GM19043 (cell line): Measurements from ENCODE around the gene CTBP1.

Experiments used
- ATAC-seq: cut with Tn5 transposase; IDR thresholded peaks from one replicate; pipeline ENCODE4 v1.9.1; 2021; ENCODE audit warnings: low read depth; ENCODE audit not compliant: unreplicated experiment

The CTBP1 gene

DNA sequence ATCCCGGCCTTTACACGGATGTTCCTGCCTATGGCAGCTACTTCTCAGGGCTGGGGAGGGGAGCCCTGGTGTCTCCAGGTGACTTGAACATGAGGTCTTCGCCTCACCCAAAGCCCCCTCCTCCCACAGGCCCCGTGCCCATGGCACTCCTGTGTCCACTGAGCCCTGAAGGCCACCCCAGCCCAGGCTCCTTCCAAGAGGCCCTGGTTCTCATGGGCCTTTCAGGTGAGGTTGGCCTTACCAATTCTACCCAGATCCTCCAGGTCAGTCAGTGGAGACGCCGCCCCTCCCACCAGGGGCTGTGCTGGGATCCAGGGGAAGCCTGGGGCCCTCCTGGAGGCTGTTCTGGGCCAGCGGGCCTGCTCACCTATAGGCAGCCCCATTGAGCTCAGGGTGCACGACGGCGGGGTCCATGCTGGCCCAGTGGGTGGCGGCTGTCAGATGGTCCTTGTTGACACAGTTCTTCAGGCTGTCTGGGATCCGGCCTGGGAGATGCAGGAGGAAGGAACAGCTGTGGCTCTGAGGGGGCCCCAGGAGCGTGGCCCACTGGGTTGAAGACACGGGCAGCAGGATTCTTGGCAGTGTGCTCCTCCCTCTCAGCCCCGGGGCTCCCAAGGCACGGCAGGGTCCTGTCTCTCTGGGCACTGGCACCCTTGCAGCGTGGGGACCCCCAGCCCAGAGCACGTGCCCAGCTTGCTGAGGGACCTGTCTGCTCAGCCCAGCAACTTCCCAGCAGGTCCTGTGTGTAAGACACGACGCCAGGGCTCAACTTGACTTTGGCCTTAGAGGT is 36.2 kb downstream of the CTBP1 start:
- ATAC-seq, result no peak

DNA sequence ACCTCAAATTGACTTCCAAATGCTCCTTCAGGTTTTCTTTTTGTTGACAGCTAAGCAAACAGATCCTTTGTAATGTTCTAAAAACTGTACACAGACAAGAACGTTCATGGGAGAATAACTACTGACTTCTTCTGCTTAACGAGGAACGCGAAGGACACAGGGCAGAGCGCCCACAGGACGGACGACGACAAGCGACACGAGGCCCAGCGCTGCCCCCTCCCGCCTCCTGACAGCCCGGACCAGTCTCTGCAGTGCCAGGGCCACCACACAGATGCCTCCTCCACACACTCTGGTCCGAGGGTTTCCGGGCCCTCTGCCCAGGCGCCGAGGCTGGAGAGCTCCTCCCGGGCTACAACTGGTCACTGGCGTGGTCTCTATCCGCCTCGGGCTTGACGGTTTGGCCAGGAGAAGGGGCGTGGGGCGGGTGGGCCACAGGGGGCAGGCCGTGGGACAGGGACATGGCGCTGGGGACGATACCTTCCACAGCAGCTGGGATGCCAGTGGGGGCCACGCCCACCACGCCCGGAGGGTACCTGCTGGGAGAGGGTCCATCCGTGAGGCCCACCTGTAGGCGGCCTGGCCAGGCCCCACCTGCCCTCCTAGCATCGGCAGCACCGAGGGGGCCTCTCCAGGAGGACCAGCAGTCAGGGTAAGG is 36.9 kb downstream of the CTBP1 start:
- no peak for ATAC-seq

DNA sequence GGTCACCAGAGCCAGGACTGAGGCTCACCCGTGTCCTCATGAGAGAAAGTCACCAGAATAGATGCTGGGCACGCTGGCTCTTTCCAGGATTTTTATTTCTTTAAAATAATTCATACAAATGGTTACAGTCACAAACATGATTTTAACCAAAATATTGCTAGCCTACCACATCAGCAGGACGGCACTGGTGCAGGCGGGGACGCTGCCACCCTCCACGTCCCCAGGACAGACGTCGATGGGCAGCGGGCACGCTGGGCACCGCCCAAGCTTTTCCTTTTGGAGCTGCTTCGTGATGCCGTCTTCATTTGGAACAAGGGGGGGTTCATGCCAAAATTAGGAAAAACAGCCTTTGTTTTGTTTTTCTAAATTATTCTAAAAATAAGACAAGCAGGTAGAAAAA is 37.6 kb downstream of the CTBP1 start:
- ATAC-seq, result no peak

DNA sequence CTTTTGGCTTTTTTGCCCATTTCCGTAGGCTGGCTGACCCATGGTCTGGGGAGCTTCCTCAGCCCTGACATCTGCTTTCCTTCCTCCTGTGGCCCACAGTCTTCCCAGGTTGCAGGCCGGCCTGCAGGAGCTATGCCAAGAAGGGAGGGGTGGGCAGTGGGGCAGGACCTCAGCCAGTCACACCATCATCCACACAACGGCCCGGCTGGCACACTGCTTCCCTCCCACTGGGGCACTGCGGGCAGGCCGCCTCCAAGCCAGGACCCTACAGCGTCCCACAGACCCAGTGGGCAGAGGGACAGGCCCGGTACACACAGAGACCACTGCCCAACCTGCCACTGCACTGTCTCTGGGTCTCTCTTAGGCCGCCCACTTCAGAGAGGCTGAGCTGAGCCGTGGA is 38.0 kb downstream of the CTBP1 start:
- no peak for ATAC-seq

DNA sequence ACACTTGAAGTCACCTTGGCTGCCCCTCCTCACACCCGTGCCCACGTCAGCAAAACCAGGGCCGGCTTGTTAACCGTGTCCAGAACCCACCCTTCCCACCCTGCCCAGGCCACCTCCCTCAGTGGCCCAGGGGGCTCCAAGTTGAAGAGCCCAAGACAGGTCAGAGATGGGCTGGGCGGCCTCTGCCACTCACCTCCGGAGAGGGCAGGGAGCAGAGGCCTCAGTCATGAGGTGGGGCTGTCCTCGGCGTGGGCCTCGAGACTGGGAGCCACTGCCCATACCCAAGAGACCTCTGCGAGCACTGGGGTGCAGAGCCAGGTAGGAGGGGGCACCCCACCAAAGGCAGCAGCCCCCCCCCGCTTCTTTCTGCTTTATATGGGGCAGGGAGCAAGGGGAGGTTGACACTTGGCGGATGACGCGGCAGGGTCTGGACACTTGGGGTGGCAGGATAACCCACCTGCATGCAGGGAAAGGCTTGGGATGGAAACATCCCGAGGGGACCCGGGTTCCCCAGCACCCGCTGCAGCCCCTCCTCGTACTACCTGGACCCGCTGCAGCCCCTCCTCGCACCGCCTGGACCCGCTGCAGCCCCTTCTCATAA is 38.6 kb downstream of the CTBP1 start:
- ATAC-seq, result no peak

DNA sequence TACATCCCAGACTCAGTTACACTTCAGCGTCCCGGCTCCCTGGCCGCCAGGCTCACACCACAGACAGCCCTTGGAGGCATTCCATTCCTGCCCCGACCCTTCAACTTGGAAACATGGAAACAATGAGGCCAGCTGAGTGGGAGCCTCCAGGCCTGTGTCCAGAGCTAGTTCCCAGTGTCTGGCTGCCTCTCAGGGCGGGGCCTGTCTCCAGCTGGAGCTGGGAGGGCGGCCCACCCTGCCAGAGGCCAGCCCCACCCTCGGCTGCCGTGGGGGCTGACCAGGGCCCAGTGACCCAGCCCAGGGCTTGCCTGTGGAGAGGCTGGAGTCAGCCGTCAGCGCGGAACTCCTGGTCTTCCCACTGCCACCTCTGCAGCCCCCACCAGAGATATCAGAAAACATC is 39.1 kb downstream of the CTBP1 start:
- no peak for ATAC-seq

DNA sequence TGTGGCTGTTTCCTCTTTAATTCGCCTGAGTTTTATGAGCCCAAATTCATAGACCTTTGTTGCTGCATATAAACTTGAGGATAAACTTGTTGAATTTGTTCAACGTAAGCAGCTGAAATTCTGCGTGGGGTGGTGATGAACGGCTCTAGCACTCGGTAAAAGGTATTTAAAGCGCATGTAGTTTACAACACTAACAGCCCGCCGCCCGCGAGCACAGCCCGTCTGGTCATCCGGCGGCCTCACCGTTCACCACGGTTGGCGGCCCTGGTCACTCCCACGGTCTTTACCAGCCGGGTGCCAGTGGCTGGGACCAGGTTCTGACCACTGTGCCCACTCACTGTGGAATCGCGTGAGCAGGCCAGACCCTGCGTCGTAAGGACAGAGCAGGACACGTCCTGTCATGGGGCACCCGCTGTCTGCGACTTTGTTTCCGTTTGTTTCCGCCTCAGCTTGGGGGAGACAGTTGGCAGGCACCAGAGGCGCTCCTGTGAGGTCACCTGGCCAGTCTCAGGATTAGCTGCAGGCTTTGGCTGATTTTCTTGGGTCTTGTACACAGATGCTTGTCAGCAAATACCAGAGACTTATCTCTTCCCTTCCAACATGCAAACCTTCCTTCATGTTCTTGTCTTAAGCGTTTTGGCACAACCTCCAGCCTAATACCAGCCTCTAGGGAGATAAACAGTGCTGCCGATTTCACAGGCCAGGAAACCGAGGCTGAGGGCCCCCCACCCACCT is 39.8 kb downstream of the CTBP1 start:
- no peak for ATAC-seq

DNA sequence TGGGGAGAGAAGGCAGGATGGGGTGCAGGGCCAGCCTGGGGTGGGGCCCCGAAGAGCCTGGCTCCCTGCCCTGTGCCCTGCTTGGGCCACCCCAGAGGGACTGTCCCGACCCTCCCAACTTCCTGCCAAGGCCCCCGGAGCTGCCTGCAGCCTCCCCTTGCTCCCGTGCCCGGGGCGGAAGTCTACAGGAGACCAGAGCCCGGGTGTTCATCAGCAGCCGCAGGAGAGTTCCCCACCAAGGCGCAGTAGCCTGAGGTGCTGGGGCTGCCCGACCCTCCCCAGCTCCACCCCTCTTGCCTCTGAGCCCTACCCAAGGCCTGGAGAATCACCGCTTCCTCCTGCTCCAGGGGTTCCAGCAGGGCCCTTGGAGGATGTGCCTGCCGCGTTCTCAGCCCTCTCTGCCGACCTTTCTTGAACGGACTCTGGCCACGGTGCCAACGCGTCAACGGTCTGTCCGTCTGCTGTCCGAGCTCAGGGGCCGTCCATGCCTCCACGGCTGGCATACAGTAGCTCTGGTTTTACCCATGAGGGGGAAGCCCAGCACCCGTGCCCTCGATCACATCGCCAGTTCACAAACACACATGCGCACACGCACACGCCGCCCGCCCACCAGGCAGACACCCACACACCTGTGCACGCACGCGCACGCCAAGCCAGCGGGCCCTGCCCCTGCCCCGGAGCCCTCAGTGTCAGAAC is 40.5 kb downstream of the CTBP1 start:
- ATAC-seq, result no peak

DNA sequence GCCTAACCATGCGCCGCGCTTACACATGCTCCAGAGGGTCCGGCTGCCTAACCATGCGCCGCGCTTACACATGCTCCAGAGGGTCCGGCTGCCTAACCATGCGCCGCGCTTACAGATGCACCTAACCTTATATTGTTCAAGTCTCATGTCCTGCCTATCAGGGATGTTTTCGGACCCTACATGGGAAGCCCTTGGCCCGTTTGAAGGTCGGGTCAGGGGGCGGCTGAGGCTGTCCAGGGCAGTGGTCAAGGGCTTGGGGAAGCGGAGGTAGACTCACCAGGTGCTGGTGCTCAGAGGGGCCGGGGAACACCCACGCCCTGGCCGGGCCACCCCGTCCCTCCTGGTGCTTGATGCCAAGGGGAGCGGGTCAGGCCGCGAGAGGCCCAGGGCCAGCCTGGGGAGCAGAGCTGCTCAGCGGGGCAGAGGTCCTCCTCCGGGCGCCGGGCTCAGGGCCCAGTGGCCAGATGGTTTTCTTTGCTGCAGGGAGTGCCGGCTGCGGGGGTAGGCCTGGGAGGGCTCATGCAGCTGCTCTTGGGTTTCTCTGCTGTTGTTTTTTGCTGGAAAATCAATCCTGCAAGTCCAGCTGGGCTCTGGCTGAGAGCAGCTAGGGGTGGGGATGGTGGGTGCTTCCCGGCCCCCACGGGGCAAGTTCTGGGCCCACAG is 41.2 kb downstream of the CTBP1 start:
- ATAC-seq, result no peak

DNA sequence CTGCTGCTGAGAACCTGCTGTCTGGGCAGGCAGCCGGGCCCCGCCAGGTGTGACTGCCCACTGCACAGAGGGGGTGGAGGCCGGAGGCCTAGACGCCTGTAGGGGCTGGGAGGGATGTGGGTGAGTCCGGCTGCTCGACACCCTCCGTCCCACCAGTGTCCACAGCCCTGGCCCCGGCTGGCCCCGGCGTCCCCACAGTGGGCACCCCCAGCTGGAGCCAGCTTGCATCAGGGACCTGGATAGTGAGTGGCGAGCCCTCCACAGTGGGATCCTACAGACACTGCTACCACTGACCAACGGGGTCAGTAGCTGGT is 41.8 kb downstream of the CTBP1 start:
- no peak for ATAC-seq

DNA sequence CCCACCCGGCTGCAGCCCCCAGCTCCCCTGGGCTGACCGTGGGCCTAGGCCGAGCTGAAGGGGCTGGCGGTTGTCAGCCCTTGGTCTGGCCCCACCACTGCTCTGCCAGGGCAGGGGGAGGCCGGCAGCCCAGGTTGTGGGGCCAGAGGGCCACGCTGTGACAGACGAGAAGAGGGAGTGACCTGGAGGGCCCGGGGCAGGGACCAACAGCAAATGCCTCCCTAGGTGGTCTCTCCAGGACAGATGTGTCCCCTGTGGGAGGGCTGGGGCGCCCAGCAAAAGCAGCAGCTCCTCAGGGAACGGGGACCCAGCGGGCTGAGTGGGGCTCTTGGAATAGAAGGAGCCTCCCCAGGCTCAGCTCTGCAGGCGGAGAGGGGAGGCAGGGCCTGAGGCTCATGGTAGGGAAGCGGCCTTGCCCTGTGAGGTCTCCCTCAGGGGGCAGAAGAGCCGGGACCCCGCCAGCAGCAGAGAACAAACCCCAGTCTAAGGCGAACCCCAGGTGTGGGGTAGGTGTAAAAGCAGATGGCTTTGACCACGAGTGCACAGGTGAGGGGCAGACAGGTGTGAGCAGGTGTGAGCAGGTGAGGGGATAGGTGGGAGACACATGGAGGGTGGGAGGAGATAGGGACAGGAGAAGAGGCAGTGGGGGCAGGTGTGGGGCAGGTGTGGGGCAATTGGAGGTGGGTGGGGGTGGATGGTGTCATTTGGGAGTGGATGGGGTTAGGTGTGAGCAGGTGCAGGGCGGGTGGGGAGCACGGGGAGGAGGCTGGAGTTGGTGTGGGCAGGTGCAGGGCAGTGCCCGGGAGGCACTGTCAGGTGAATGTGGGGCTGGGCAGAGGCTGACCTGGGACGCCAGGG is 42.4 kb downstream of the CTBP1 start:
- ATAC-seq, result no peak

DNA sequence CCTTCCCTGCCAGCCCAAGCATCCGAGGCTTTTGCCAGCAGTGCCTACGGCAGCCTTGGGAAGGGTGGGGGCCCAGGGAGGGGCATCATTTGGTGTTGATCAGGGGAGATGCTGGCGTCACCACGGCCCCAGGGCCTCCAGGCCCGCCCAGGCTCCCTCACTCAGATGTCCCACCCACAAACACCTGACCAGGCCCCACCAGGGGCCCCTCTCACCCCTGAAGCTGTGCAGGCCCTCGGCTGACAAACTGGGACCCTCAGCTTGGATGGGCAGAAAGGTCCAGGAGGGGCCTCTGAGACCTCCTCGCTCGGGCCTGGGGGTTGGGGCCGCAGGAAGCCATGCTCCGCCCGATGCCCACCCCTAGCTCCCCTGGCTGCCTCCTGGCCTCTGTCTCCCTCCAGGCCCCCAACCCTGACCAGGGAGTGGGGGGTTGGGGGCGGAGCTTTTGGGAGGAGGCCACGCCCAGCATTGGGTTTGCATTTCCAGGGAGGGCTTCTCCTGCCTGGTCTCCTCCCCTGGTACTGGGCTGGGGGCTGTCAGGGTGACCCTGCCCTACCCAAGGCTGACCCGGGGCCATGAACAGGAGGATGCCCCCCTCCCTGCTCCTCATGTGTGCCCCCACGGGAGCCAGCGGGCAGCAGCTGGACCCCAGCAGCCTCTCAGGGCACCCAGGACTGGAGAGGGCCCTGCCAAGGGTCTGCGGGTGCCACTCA is 43.2 kb downstream of the CTBP1 start:
- no peak for ATAC-seq

DNA sequence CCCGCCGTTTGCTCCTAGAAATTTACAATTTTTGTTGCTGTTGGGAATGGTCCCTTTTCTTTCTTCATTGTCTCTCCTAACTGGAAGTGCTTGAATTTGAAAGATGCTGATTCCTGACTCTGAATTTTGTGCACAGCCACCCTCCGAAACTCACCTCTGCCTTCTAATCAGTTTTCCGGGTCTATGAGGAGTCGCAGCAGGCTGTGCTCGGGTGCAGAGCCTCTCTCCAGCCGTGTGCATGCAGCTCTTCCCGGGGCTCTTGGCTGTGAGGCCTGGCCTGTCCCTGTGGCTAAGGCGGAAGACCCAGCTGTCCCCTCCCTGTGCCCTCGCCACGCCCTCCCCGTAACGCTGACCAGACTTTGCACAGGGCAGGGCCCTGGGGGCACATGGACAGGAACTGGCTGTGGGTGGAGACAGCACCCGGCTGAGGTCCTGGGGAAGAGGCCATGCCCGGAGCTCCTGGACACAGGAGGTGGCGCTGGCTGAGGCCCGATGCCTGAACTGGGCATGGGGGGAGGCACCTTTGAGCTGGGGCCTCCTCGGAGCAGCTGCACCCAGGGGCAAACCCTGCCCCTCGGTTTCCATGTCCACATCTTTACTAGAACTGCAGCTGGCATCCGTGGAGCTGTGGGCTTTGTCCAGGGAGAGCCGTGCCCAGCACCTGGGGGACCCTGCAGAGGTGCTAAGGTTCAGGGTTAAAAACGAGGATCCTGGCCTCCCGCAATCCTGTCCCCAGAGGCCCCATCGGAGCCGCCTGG is 43.9 kb downstream of the CTBP1 start:
- ATAC-seq, result no peak

DNA sequence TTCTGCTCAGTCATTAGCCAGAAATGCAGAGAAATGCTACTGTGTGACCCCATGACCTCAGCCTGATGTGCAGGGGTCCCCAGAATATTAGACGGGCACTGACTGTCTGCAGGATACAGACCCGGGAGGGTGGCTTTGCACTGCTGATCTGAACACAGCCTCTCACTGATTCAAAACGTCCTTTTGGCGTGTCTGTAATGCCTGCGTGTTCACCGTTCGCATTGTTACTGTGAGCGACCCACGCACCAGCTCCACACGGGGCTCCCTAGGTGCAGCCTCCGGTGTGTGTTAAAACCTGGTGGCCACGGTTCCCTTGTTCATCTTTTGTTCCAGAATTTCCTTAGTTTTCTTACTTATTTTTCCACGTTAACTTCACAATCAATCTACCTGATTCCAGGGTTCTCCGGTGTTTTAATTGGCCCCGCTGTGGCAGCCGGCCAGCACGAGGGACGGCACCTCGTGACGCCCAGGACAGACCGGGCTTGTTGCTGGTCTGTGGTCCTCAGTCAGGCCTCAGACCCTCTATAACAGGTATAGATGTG is 44.6 kb downstream of the CTBP1 start:
- ATAC-seq, result no peak

DNA sequence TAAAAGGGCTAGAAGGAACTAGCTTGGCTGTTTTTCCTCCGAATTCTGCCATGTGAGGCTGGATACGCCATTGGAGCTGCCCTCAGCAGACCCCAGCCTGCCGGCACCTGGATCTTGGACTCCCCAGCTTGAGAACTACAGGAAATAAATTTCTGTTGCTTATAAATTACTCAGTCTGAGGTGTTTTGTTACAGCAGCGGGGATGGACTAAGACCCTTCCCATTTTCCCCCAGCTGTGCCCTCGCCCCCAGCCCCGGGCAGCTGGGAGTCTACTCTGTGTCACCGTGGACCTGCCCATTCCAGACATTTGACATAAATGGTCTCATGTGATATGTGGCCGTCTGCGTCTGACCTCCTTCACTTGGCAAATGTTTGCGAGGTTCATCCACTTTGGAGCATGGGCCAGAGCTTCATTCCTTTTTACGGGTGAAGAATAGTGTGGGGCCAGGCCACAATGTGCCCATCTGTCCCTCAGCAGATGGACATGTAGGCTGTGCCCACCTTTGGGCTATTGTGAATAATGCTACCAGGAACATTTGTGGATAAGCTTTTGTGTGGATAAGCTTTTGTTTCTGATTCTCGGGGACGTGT is 45.8 kb downstream of the CTBP1 start:
- ATAC-seq, result no peak

DNA sequence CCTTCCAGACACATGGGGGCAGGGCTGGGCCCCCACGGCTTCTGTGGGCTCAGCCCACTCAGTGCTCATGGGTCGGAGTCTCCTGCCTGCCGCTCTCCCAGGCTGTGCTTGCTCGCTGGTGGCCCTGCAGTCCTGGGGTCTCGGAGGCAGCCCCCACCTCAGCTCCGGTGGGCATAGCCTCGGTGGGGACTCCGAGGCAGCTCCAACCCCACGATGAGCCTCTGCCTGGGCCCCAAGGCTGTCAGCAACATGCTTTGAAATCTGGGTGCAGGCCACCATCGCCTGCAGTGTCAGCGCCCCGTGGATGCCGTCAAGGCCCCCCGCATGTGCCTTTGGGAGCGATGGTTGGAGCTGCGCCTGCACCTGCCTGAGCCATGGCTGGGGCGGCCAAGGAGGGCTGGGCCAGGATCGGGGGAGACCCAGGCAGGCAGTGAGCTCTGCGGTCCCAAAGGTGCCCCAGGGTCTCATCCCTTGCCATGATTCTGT is 46.4 kb downstream of the CTBP1 start:
- ATAC-seq, result no peak

DNA sequence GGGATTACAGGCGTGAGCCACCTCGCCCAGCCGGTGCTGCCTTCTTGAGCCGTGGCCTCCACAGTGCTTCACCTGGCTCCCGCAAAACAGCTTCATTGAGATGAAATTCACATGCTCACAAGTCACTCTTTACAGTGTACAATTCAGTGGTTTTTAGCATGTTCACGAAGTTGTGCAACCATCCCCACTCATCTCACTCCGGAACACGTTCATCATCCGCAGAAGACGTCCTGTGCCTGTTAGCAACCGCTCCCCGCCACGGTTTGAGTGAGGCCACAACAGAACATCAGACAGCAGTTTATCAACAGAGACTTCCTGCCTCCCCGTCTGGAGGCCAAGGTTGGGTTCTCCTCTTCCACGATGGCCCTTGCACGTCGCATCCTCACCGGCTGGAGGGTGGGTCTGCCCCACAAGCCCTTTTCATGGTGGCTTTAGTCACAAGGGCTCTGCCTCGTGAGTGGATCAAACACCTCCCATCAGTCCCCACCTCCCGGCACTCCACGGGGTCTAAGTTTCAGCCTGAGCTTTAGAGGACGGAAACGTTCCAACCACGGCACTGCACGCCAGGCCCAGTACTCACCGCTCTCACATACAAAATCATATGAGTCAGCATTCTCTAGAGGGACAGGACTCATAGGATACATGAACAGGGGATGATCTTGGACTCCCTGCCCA is 46.9 kb downstream of the CTBP1 start:
- ATAC-seq, result no peak
